ENCODE results near the gene ADGRL2. TPM values are rescaled to one million over a fixed set of nuclear protein-coding genes. Genes with fewer than 3 reads are reported as not detected.

ADGRL2 gene
- polyA plus RNA-seq, 3 donors: 135 to 156 (median 148) TPM

- no peak for DNase-seq
Observed at GRCh38 chr1:81899214-81899821, 98.6 kb downstream of the ADGRL2 start.

- DNase-seq: no peak
Observed at GRCh38 chr1:81907575-81907974, 106.8 kb downstream of the ADGRL2 start.

GRCh38 chr1:81912383-81912782, 111.6 kb downstream of the ADGRL2 start:
- no peak for DNase-seq

- DNase-seq: no peak
Observed at GRCh38 chr1:81915937-81916336, 115.2 kb downstream of the ADGRL2 start.

GRCh38 chr1:81920245-81920740, 119.6 kb downstream of the ADGRL2 start:
- peak; percentile 17 for DNase-seq

GRCh38 chr1:81920886-81921285, 120.2 kb downstream of the ADGRL2 start:
- DNase-seq: no peak

GRCh38 chr1:81921344-81921743, 120.6 kb downstream of the ADGRL2 start:
- DNase-seq: no peak

GRCh38 chr1:81921851-81922462, 121.2 kb downstream of the ADGRL2 start:
- no peak for DNase-seq

GRCh38 chr1:81922955-81923354, 122.2 kb downstream of the ADGRL2 start:
- no peak for DNase-seq

GRCh38 chr1:81929106-81929505, 128.4 kb downstream of the ADGRL2 start:
- DNase-seq: no peak

GRCh38 chr1:81936853-81937252, 136.1 kb downstream of the ADGRL2 start:
- no peak for DNase-seq

GRCh38 chr1:81937791-81938450, 137.2 kb downstream of the ADGRL2 start:
- no peak for DNase-seq

GRCh38 chr1:81948495-81948894, 147.8 kb downstream of the ADGRL2 start:
- DNase-seq: no peak

- DNase-seq: no peak
Observed at GRCh38 chr1:81949421-81949820, 148.7 kb downstream of the ADGRL2 start.

- no peak for DNase-seq
Observed at GRCh38 chr1:81950037-81950436, 149.3 kb downstream of the ADGRL2 start.

- DNase-seq: no peak
Observed at GRCh38 chr1:81950591-81951244, 150.0 kb downstream of the ADGRL2 start.

GRCh38 chr1:81954534-81955020, 153.8 kb downstream of the ADGRL2 start:
- no peak for DNase-seq

- DNase-seq: no peak
Observed at GRCh38 chr1:81967951-81968350, 167.2 kb downstream of the ADGRL2 start.

- no peak for DNase-seq
Observed at GRCh38 chr1:81970416-81970815, 169.7 kb downstream of the ADGRL2 start.

- no peak for DNase-seq
Observed at GRCh38 chr1:81974222-81974841, 173.6 kb downstream of the ADGRL2 start.

- no peak for DNase-seq
Observed at GRCh38 chr1:81974883-81975555, 174.3 kb downstream of the ADGRL2 start.

All from renal pelvis (tissue), 4 donors.